HG03460 (cell line): ENCODE measurements around the gene ARMH4.

Experiments used
- ATAC-seq: cut with Tn5 transposase; IDR thresholded peaks from one replicate; pipeline ENCODE4 v1.9.1; 2021; ENCODE audit not compliant: unreplicated experiment

ARMH4 gene

GRCh38 chr14:58152014-58152857, at the start of gene ARMH4:
Gene ARMH4, minus strand, starts transcription at chr14:58152213. Its CDS starts 12,855 bp downstream, at chr14:58139358.
- peak; percentile 93 for ATAC-seq

- no peak for ATAC-seq
Observed at GRCh38 chr14:58200846-58201245, 48.8 kb upstream of the ARMH4 start.

- ATAC-seq = peak; percentile 20
Observed at GRCh38 chr14:58200480-58200841, 48.4 kb upstream of the ARMH4 start.

GRCh38 chr14:58199726-58200479, 47.9 kb upstream of the ARMH4 start, which contains the start of gene ACTR10:
Gene ACTR10, plus strand, starts transcription at chr14:58200149. Its CDS starts 69 bp downstream, at chr14:58200218.
- ATAC-seq = peak; percentile 92

GRCh38 chr14:58198086-58198485, 46.1 kb upstream of the ARMH4 start:
- ATAC-seq = no peak

- no peak for ATAC-seq
Observed at GRCh38 chr14:58196198-58196597, 44.2 kb upstream of the ARMH4 start.

GRCh38 chr14:58193542-58193941, 41.5 kb upstream of the ARMH4 start:
- no peak for ATAC-seq

GRCh38 chr14:58191763-58192601, 40.0 kb upstream of the ARMH4 start:
- ATAC-seq = no peak

- no peak for ATAC-seq
Observed at GRCh38 chr14:58189176-58189575, 37.2 kb upstream of the ARMH4 start.

GRCh38 chr14:58177125-58177524, 25.1 kb upstream of the ARMH4 start:
- ATAC-seq = no peak

GRCh38 chr14:58171090-58171489, 19.1 kb upstream of the ARMH4 start:
- ATAC-seq = peak; percentile 93

GRCh38 chr14:58167891-58168290, 15.9 kb upstream of the ARMH4 start:
- ATAC-seq = no peak

- no peak for ATAC-seq
Observed at GRCh38 chr14:58167057-58167456, 15.0 kb upstream of the ARMH4 start.

- ATAC-seq = no peak
Observed at GRCh38 chr14:58166005-58166983, 14.3 kb upstream of the ARMH4 start.

GRCh38 chr14:58160561-58160960, 8.5 kb upstream of the ARMH4 start:
- no peak for ATAC-seq

- ATAC-seq = no peak
Observed at GRCh38 chr14:58151133-58152013, 640 bp downstream of the ARMH4 start.

- ATAC-seq = no peak
Observed at GRCh38 chr14:58150243-58150805, 1.7 kb downstream of the ARMH4 start.

- ATAC-seq = no peak
Observed at GRCh38 chr14:58149196-58149595, 2.8 kb downstream of the ARMH4 start.

- ATAC-seq = no peak
Observed at GRCh38 chr14:58146399-58146798, 5.6 kb downstream of the ARMH4 start.
